AG04450 (cell line): ENCODE measurements around the gene RBM43. TPM values are rescaled to one million over a fixed set of nuclear protein-coding genes. Genes with fewer than 3 reads are reported as not detected.

Source experiments
- CTCF ChIA-PET: fragments of 300-600, 350-600 bp; formaldehyde crosslinking; extraction: SDS; loops from one replicate; lab custom pipeline; 2022; ENCODE audit warnings: antibody characterized with exemption, inconsistent platforms; lab: Charles Lee
- POLR2A ChIA-PET: fragments of 350-600 bp; formaldehyde crosslinking; extraction: SDS; loops from one replicate; lab custom pipeline; 2021; ENCODE audit warnings: antibody characterized with exemption, inconsistent platforms; lab: Yijun Ruan, JAX
- DNase-seq: peaks from one replicate; pipeline ENCODE4 v3.0.0-alpha.2; 2011; ENCODE audit warnings: low read depth, low spot score
- H3K27ac ChIP-seq: one replicate; pipeline ENCODE4 v1.5.1; 2012; ENCODE audit warnings: low read depth, low read length, control low read depth
- H3K27me3 ChIP-seq: one replicate; pipeline ENCODE4 v1.6.0; 2012; ENCODE audit warnings: low read length; ENCODE audit not compliant: control insufficient read depth, insufficient read depth
- H3K4me3 ChIP-seq: 2 replicates; pipeline ENCODE4 v1.5.1; 2011; ENCODE audit warnings: mild to moderate bottlenecking, low read depth, low read length, control low read depth
- H3K9me3 ChIP-seq: 2 replicates; pipeline ENCODE4 v1.5.1; 2012; ENCODE audit warnings: low read length; ENCODE audit not compliant: control insufficient read depth, insufficient read depth
- CTCF ChIP-seq: IDR thresholded peaks from 2 replicates; pipeline ENCODE4 v1.5.1; 2011; ENCODE audit warnings: low read depth, low read length, control low read depth, inconsistent platforms
- polyA plus RNA-seq: library from polyadenylated mRNA; depleted of rRNA; stranded (reverse); fragments of >200 nt; gene quantifications from 2 replicates; pipeline ENCODE4 v1.2.3, GENCODE V29; 2011

The RBM43 gene
- polyA plus RNA-seq, 1 experiment, result 19.2 TPM

- Histone ChIP-seq H3K27ac (no peak overlapping the region), H3K9me3 (no peaks in the 10 kb centered on the region; the same call in 1 of the 2 replicates), H3K27me3 (no peaks in the 10 kb centered on the region), H3K4me3 (no peak overlapping the region)
- ChIA-PET CTCF (no interaction called here), POLR2A (no interaction called here)
- TF ChIP-seq CTCF, result no peak
- DNase-seq, result no peak
These were observed 30.5 kb upstream of the RBM43 start for GRCh38 chr2:151292141-151292540.

GRCh38 chr2:151291224-151291623, 29.6 kb upstream of the RBM43 start:
- no peak for TF ChIP-seq CTCF
- ChIA-PET CTCF (interaction anchor here (1.1 kb wide), 1 partner anchor 11 kb away, joined by 3 read pairs; no protein-coding TSS in a partner anchor), POLR2A (no interaction called here)
- no peaks in the 10 kb centered on the region; the same call in 1 of the 2 replicates for H3K9me3 ChIP-seq
- no peaks in the 10 kb centered on the region for H3K27me3 ChIP-seq
- no peak overlapping the region for H3K27ac ChIP-seq
- H3K4me3 ChIP-seq, result no peak overlapping the region
- DNase-seq, result no peak

- peak overlapping the region; percentile 65 for H3K4me3 ChIP-seq
- DNase-seq, result no peak
- H3K27me3 ChIP-seq, result no peaks in the 10 kb centered on the region
- no peak for TF ChIP-seq CTCF
- ChIA-PET CTCF (interaction anchor here (0.6 to 1.1 kb wide), 4 partner anchors 10 to 125 kb away, joined by 3 to 9 read pairs (median 4); no protein-coding TSS in a partner anchor), POLR2A (interaction anchor here (0.6 to 1.7 kb wide), 11 partner anchors 8 to 1569 kb away, joined by 3 to 10 read pairs (median 4); partner anchors contain the start of genes RBM43 and RIF1)
- peak overlapping the region; percentile 77 for H3K27ac ChIP-seq
- H3K9me3 ChIP-seq, result no peaks in the 10 kb centered on the region; the same call in 1 of the 2 replicates
These were observed 28.6 kb upstream of the RBM43 start for GRCh38 chr2:151289972-151290866.

- POLR2A ChIA-PET, result no interaction called here
- CTCF ChIA-PET, result interaction anchor here (0.6 kb wide), 1 partner anchor 155 kb away, joined by 3 read pairs; no protein-coding TSS in a partner anchor
- DNase-seq, result no peak
- Histone ChIP-seq H3K9me3 (no peaks in the 10 kb centered on the region; the same call in 1 of the 2 replicates), H3K4me3 (no peak overlapping the region), H3K27ac (no peak overlapping the region), H3K27me3 (no peaks in the 10 kb centered on the region)
- no peak for TF ChIP-seq CTCF
These were observed 26.0 kb upstream of the RBM43 start for GRCh38 chr2:151287513-151288250.
